Measurements from ENCODE around the gene FPGS.

Gene FPGS

GRCh38 chr9:127771570-127772189 is 31.0 kb upstream of the FPGS start:
- no peak for DNase-seq

GRCh38 chr9:127772603-127773002 is 30.1 kb upstream of the FPGS start:
- DNase-seq: no peak

GRCh38 chr9:127773272-127773671 is 29.4 kb upstream of the FPGS start:
- no peak for DNase-seq

- DNase-seq: no peak
Measured at GRCh38 chr9:127773981-127774380, 28.7 kb upstream of the FPGS start.

GRCh38 chr9:127776195-127776923 is 26.3 kb upstream of the FPGS start:
- peak; percentile 87 for DNase-seq

- no peak for DNase-seq
Measured at GRCh38 chr9:127776924-127777289, 25.8 kb upstream of the FPGS start.

- no peak for DNase-seq
Measured at GRCh38 chr9:127777368-127777980, 25.2 kb upstream of the FPGS start.

- DNase-seq: peak; percentile 58
Measured at GRCh38 chr9:127778280-127779135, 24.2 kb upstream of the FPGS start, which contains the start of gene SH2D3C. Gene SH2D3C (minus strand): TSS chr9:127778666. CDS start chr9:127778627, 39 bp downstream.

- peak; percentile 73 for DNase-seq
Measured at GRCh38 chr9:127779136-127779981, 23.3 kb upstream of the FPGS start.

GRCh38 chr9:127780126-127780885 is 22.4 kb upstream of the FPGS start:
- DNase-seq: no peak

GRCh38 chr9:127780909-127781308 is 21.8 kb upstream of the FPGS start:
- peak; percentile 37 for DNase-seq

- DNase-seq: no peak
Measured at GRCh38 chr9:127781806-127782205, 20.9 kb upstream of the FPGS start.

GRCh38 chr9:127783111-127784008 is 19.3 kb upstream of the FPGS start:
- peak; percentile 88 for DNase-seq

- DNase-seq: peak; percentile 92
Measured at GRCh38 chr9:127785023-127785932, 17.4 kb upstream of the FPGS start.

- DNase-seq: peak; percentile 94
Measured at GRCh38 chr9:127785933-127786772, 16.5 kb upstream of the FPGS start, which contains the start of gene CDK9. Gene CDK9 (plus strand): TSS chr9:127786034. CDS start chr9:127786149, 115 bp downstream.

GRCh38 chr9:127786773-127787104 is 15.9 kb upstream of the FPGS start:
- DNase-seq: no peak

GRCh38 chr9:127788337-127789011 is 14.2 kb upstream of the FPGS start:
- no peak for DNase-seq

GRCh38 chr9:127789179-127789578 is 13.5 kb upstream of the FPGS start:
- no peak for DNase-seq

Measured in CD4-positive, alpha-beta T cell treated with Interleukin-10 for 1 hour (primary cell).